TTC549 (cell line): ENCODE results near the gene ZNF431.
"Not testable (repeated sequence)": the region's sequence is repeated elsewhere in the genome, so short reads cannot be mapped to it uniquely, and the experiment has no call there.

ENCODE experiments used
- FAIRE-seq: peaks from 2 replicates; lab custom pipeline; 2012; peaks lifted over from hg19 to GRCh38; lab: Jason Lieb, UNC

Gene ZNF431

GRCh38 chr19:21147540-21147939, 5.7 kb downstream of the ZNF431 start:
- FAIRE-seq: no peak

GRCh38 chr19:21148681-21149080, 6.8 kb downstream of the ZNF431 start:
- FAIRE-seq: no peak

- no peak for FAIRE-seq
Measured at GRCh38 chr19:21149877-21150276, 8.0 kb downstream of the ZNF431 start.

GRCh38 chr19:21151460-21151859, 9.6 kb downstream of the ZNF431 start:
- FAIRE-seq: no peak

GRCh38 chr19:21158523-21159135, 16.8 kb downstream of the ZNF431 start:
- no peak for FAIRE-seq

- FAIRE-seq: no peak
Measured at GRCh38 chr19:21164541-21164940, 22.7 kb downstream of the ZNF431 start.

- no peak for FAIRE-seq
Measured at GRCh38 chr19:21166436-21166835, 24.6 kb downstream of the ZNF431 start.

- no peak for FAIRE-seq
Measured at GRCh38 chr19:21197590-21198295, 55.9 kb downstream of the ZNF431 start.

- no peak for FAIRE-seq
Measured at GRCh38 chr19:21202865-21203494, 61.1 kb downstream of the ZNF431 start.

- FAIRE-seq: no peak
Measured at GRCh38 chr19:21210037-21210621, 68.3 kb downstream of the ZNF431 start.

GRCh38 chr19:21221693-21222092, 79.9 kb downstream of the ZNF431 start:
- FAIRE-seq: no peak

- not testable (repeated sequence) for FAIRE-seq
Measured at GRCh38 chr19:21229938-21230337, 88.1 kb downstream of the ZNF431 start.

GRCh38 chr19:21233691-21234090, 91.9 kb downstream of the ZNF431 start:
- no peak for FAIRE-seq

GRCh38 chr19:21236751-21237150, 94.9 kb downstream of the ZNF431 start:
- not testable (repeated sequence) for FAIRE-seq

GRCh38 chr19:21238670-21239069, 96.8 kb downstream of the ZNF431 start:
- FAIRE-seq: no peak
